ENCODE data around the gene ACTR1A.

- TF ChIP-seq CTCF (IDR thresholded peaks at IDR 0.05 in 8 of 11, conservative IDR thresholded peaks at IDR 0.05 in 3 of 11) (no peak), POLR2A (IDR thresholded peaks at IDR 0.05) (no peak)
These were observed 46.5 kb downstream of the ACTR1A start for GRCh38 chr10:102455893-102456471.

All from spleen (tissue), 7 donors.